ENCODE data around the gene ARHGEF10L.

ARHGEF10L gene

GRCh38 chr1:17725084-17725719 is 185.7 kb downstream of the ARHGEF10L start:
- no peak for TF ChIP-seq CTCF (conservative IDR thresholded peaks at IDR 0.05)
- TF ChIP-seq ZFX (IDR thresholded peaks at IDR 0.05) = no peak
- no peak overlapping the region for H3K27ac ChIP-seq

GRCh38 chr1:17725811-17726582 is 186.5 kb downstream of the ARHGEF10L start:
- TF ChIP-seq ZFX (IDR thresholded peaks at IDR 0.05) = no peak
- TF ChIP-seq CTCF (conservative IDR thresholded peaks at IDR 0.05) = no peak

GRCh38 chr1:17728123-17728712 is 188.7 kb downstream of the ARHGEF10L start:
- no peak for TF ChIP-seq CTCF (conservative IDR thresholded peaks at IDR 0.05)
- no peak for TF ChIP-seq ZFX (IDR thresholded peaks at IDR 0.05)
- H3K27ac ChIP-seq = no peak overlapping the region

More at GRCh38 chr1:17725811-17726582, 186.5 kb downstream of the ARHGEF10L start:
- H3K27ac ChIP-seq = no peak overlapping the region

- no peak for TF ChIP-seq CTCF (conservative IDR thresholded peaks at IDR 0.05)
- TF ChIP-seq ZFX (IDR thresholded peaks at IDR 0.05) = no peak
- no peak overlapping the region for H3K27ac ChIP-seq
Measured at GRCh38 chr1:17729248-17729647, 189.8 kb downstream of the ARHGEF10L start.

- TF ChIP-seq CTCF (conservative IDR thresholded peaks at IDR 0.05) (no peak), ZFX (IDR thresholded peaks at IDR 0.05) (no peak)
- H3K27ac ChIP-seq = no peak overlapping the region
Measured at GRCh38 chr1:17729909-17730308, 190.4 kb downstream of the ARHGEF10L start.

GRCh38 chr1:17731460-17731859 is 192.0 kb downstream of the ARHGEF10L start:
- TF ChIP-seq CTCF (conservative IDR thresholded peaks at IDR 0.05) = no peak
- H3K27ac ChIP-seq = no peak overlapping the region

GRCh38 chr1:17732475-17732874 is 193.0 kb downstream of the ARHGEF10L start:
- H3K27ac ChIP-seq = no peak overlapping the region
- no peak for TF ChIP-seq CTCF (conservative IDR thresholded peaks at IDR 0.05)
- TF ChIP-seq ZFX (IDR thresholded peaks at IDR 0.05) = no peak

Data from C4-2B (cell line).